SK-N-MC (cell line): ENCODE data around the gene PACSIN2.

Source experiments
- DNase-seq: peaks from one replicate; pipeline ENCODE4 v3.0.0-alpha.2; 2011; ENCODE audit warnings: low read depth, low spot score
- H3K27ac ChIP-seq: fragments of 200-600 bp; sonication (generic); 2 replicates; pipeline ENCODE4 v1.5.1; 2016; ENCODE audit warnings: mixed run types
- H3K36me3 ChIP-seq: fragments of 200-600 bp; sonication (generic); 2 replicates; pipeline ENCODE4 v1.6.1; 2017; ENCODE audit warnings: antibody characterized with exemption, low read length, mixed read lengths; ENCODE audit not compliant: insufficient read depth
- H3K4me3 ChIP-seq: fragments of 200-600 bp; sonication (generic); 2 replicates; pipeline ENCODE4 v1.5.1; 2016
- H3K9ac ChIP-seq: fragments of 200-600 bp; sonication (generic); 2 replicates; pipeline ENCODE4 v1.8.0; 2017; ENCODE audit warnings: mixed run types, mixed read lengths; ENCODE audit not compliant: insufficient read length
- H3K9me3 ChIP-seq: fragments of 200-600 bp; sonication (generic); 2 replicates; pipeline ENCODE4 v1.6.1; 2017; ENCODE audit warnings: low read depth, mild to moderate bottlenecking, antibody characterized with exemption, low read length, moderate library complexity, mixed read lengths
- EZH2 ChIP-seq: fragments of 200-600 bp; sonication (generic); IDR thresholded peaks from one replicate; pipeline ENCODE4 v1.6.1; 2017; ENCODE audit warnings: antibody characterized with exemption
- FOXP2 ChIP-seq: optimal IDR thresholded peaks from 2 replicates; pipeline ENCODE3; 2011; ENCODE audit warnings: mild to moderate bottlenecking, moderate library complexity; ENCODE audit not compliant: insufficient read depth; ENCODE audit errors: extremely low read length, control extremely low read depth
- POLR2AphosphoS5 ChIP-seq: IDR thresholded peaks from 2 replicates; pipeline ENCODE4 v1.6.1; 2012; ENCODE audit warnings: mild to moderate bottlenecking, low read depth, low read length, borderline replicate concordance

Gene PACSIN2

GRCh38 chr22:42820045-42820763, 194.7 kb downstream of the PACSIN2 start:
- peak; percentile 40 for DNase-seq

More at GRCh38 chr22:42820045-42820763, 194.7 kb downstream of the PACSIN2 start:
- no peak overlapping the region for H3K27ac ChIP-seq
- H3K9me3 ChIP-seq: no peaks in the 10 kb centered on the region
- H3K4me3 ChIP-seq: no peak overlapping the region
- H3K9ac ChIP-seq: peak overlapping the region; percentile 8
- TF ChIP-seq FOXP2 (no peak), POLR2AphosphoS5 (no peak), EZH2 (no peak)
- peaks cover 5% of the 10 kb centered on the region for H3K36me3 ChIP-seq
